ENCODE measurements around the gene KHDC3L.

KHDC3L gene

GRCh38 chr6:73413102-73413501 lies 50.6 kb downstream of the KHDC3L start:
- H2AFZ ChIP-seq (ENCODE audit: low read length), result no peak overlapping the region
- no peak overlapping the region for H3K9ac ChIP-seq (ENCODE audit: low read depth, low read length, poor library complexity, severe bottlenecking)
- no peaks in the 10 kb centered on the region for H3K79me2 ChIP-seq (ENCODE audit: insufficient read depth, low read length)
- H3F3A ChIP-seq (ENCODE audit: low read depth), result no peaks in the 10 kb centered on the region
- H3K9me2 ChIP-seq (replicated peaks; ENCODE audit: low read depth, low read length), result no peaks in the 10 kb centered on the region
- TF ChIP-seq EZH2phosphoT487 (IDR thresholded peaks at IDR 0.05; ENCODE audit: borderline replicate concordance) (no peak), CTCF (conservative IDR thresholded peaks at IDR 0.05; ENCODE audit: low read length) (no peak)
- no peaks in the 10 kb centered on the region for H3K36me3 ChIP-seq (ENCODE audit: insufficient read depth, low read length)
- no peak overlapping the region for H3K4me3 ChIP-seq (ENCODE audit: low read length, poor library complexity, severe bottlenecking)
- no peaks in the 10 kb centered on the region for H3K9me3 ChIP-seq (ENCODE audit: insufficient read depth, low read depth, low read length)
- H4K20me1 ChIP-seq (ENCODE audit: insufficient read depth, low read length, poor library complexity, severe bottlenecking), result no peaks in the 10 kb centered on the region
- no peak overlapping the region for H3K4me2 ChIP-seq (ENCODE audit: low read depth, low read length, poor library complexity, severe bottlenecking)
- no peaks in the 10 kb centered on the region for H3K27me3 ChIP-seq (ENCODE audit: insufficient read depth, low read length, poor library complexity, severe bottlenecking)
- H3K4me1 ChIP-seq (ENCODE audit: insufficient read depth, low read length, poor library complexity, severe bottlenecking), result no peaks in the 10 kb centered on the region
